SIG-M5 treated with dmso at 0.1 percent for 504 hours (cell line): Measurements from ENCODE around the gene HOXD1.
A peak's percentile ranks its signal among the peaks of the same experiment; 100 is the strongest.

Experiments used
- DNase-seq: peaks from one replicate; lab custom pipeline; 2025; ENCODE audit not compliant: unreplicated experiment; lab: John Stamatoyannopoulos, UW

HOXD1 gene

GRCh38 chr2:176187899-176188773, at the start of gene HOXD1:
Gene HOXD1, plus strand, starts transcription at chr2:176188668. Its CDS starts 134 bp downstream, at chr2:176188802.
- DNase-seq, result no peak

GRCh38 chr2:176138923-176139660, 49.4 kb upstream of the HOXD1 start:
- no peak for DNase-seq

GRCh38 chr2:176139661-176140512, 48.6 kb upstream of the HOXD1 start:
- no peak for DNase-seq

- peak; percentile 39 for DNase-seq
Measured at GRCh38 chr2:176140513-176141317, 47.8 kb upstream of the HOXD1 start.

GRCh38 chr2:176142281-176142680, 46.2 kb upstream of the HOXD1 start:
- DNase-seq, result no peak

GRCh38 chr2:176145085-176145969, 43.1 kb upstream of the HOXD1 start:
- DNase-seq, result no peak

GRCh38 chr2:176146101-176146500, 42.4 kb upstream of the HOXD1 start:
- no peak for DNase-seq

- no peak for DNase-seq
Measured at GRCh38 chr2:176146645-176147044, 41.8 kb upstream of the HOXD1 start.

GRCh38 chr2:176147210-176147799, 41.2 kb upstream of the HOXD1 start:
- DNase-seq, result no peak

GRCh38 chr2:176147800-176148496, 40.5 kb upstream of the HOXD1 start:
- DNase-seq, result no peak

- no peak for DNase-seq
Measured at GRCh38 chr2:176148751-176149421, 39.6 kb upstream of the HOXD1 start.

GRCh38 chr2:176149481-176149938, 39.0 kb upstream of the HOXD1 start:
- DNase-seq, result no peak

- DNase-seq, result no peak
Measured at GRCh38 chr2:176149939-176150583, 38.4 kb upstream of the HOXD1 start.

GRCh38 chr2:176150584-176151441, 37.7 kb upstream of the HOXD1 start:
- DNase-seq, result no peak

GRCh38 chr2:176151442-176152287, 36.8 kb upstream of the HOXD1 start, which contains the start of gene HOXD4:
Gene HOXD4, plus strand, starts transcription at chr2:176151550. Its CDS starts 84 bp downstream, at chr2:176151634.
- no peak for DNase-seq
